Heart right ventricle (tissue), 16 donors: ENCODE data around the gene CHAC1. TPM values are rescaled to one million over a fixed set of nuclear protein-coding genes. Genes with fewer than 3 reads are reported as not detected.

ENCODE experiments used
- ATAC-seq, 8 donors: fragments of 200-7000 bp; cut with Tn5 transposase; one replicate each; pipeline ENCODE4 v1.9.1; 2020; ENCODE audit warnings: mild to moderate bottlenecking in 8 of 8, moderate library complexity in 8 of 8, moderate number of reproducible peaks in 1 of 8
- DNase-seq, 2 donors: peaks; one replicate each; pipeline ENCODE4 v3.0.0-alpha.2; 2020
- H3K27ac ChIP-seq, 10 donors: fragments of 200-600 bp; sonication (generic) in 2 of 10; one replicate each; pipeline versions ENCODE4 v1.5.0 to v1.8.0; 2020 to 2022; ENCODE audit warnings: mild to moderate bottlenecking in 3 of 10
- H3K27me3 ChIP-seq, 7 donors: fragments of 200-600 bp; one replicate each; pipeline ENCODE4 v1.8.0; 2021 to 2022; ENCODE audit warnings: mild to moderate bottlenecking in 2 of 7
- H3K36me3 ChIP-seq, 9 donors: fragments of 200-600 bp; sonication (generic) in 1 of 9; one replicate each; pipeline versions ENCODE4 v1.5.0 to v1.8.0; 2020 to 2022; ENCODE audit warnings: mild to moderate bottlenecking in 2 of 9
- H3K4me1 ChIP-seq, 9 donors: fragments of 200-600 bp; sonication (generic) in 1 of 9; one replicate each; pipeline versions ENCODE4 v1.5.0 to v1.8.0; 2020 to 2022; ENCODE audit warnings: mild to moderate bottlenecking in 4 of 9
- H3K4me3 ChIP-seq, 10 donors: fragments of 200-600 bp; sonication (generic) in 2 of 10; one replicate each; pipeline versions ENCODE4 v1.5.0 to v1.8.0; 2020 to 2022; ENCODE audit warnings: mild to moderate bottlenecking in 7 of 10, moderate library complexity in 2 of 10
- H3K9me3 ChIP-seq, 11 donors: fragments of 200-600 bp in 10 of 11; sonication (generic) in 2 of 11; one replicate each; pipeline versions ENCODE4 v1.5.0 to v1.8.0; 2013 to 2022; ENCODE audit warnings: mild to moderate bottlenecking in 2 of 11, control low read depth in 1 of 11, moderate library complexity in 1 of 11
- WGBS, 2 donors: extraction: QIAGEN DNeasy Blood & Tissue Kit; methylation state at CpG; one replicate each; pipeline ENCODE4 v1.1.7; 2013; ENCODE audit warnings: inconsistent platforms in 1 of 2; 5-methylcytosine and 5-hydroxymethylcytosine counted together
- intact Hi-C, 10 donors: fragments of 100-400 bp; cut with DNase I; formaldehyde crosslinking; loops; one replicate each; pipeline versions ENCODE4 v1.11.1 to v1.14.2; 2022
- polyA plus RNA-seq, 2 donors: library from polyadenylated mRNA; stranded (reverse); fragments of 200-250 nt; gene quantifications; one replicate each; pipeline ENCODE4 v1.2.3, GENCODE V29; 2013
- total RNA-seq, 10 donors: library from RNA; stranded (reverse); fragmentation: NEBNext Ultra II Directional in 3 of 10; extraction: Animal tissue kit (Norgen Biotek cat#: 25700) in 3 of 10; gene quantifications; one replicate each; pipeline versions ENCODE4 v1.2.1 to v1.2.4, GENCODE V29; 2021 to 2023
- TF ChIP-seq, protein P1 (sequence below), 9 donors: fragments of 200-600 bp; sonication (generic) in 2 of 9; IDR thresholded peaks; one replicate each; pipeline versions ENCODE4 v1.5.0 to v1.8.0; 2021 to 2022; ENCODE audit warnings: antibody characterized with exemption in 9 of 9, mild to moderate bottlenecking in 5 of 9, moderate library complexity in 1 of 9
- donor health status: Arrhythmogenic right ventricular cardiomyopathy.
- donor health status: ischemic (EF 13 %, LVEDD 7.1; RV severe dilation, severe dysfunction).
- donor health status: healthy with polysubstance abuse.
- donor health status: DM: no; HTN: yes; CAD: no.
- donor health status: DM: no; HTN: no; CAD: no.
- donor health status: ischemic (EF 25% LVEDD 6.9; RV normal size, moderate dysfunction).
- donor health status: ischemic (EF 25% LVEDD 5.7; RV mildly dilated, moderate dysfunction).
- donor health status: healthy.
- donor health status: DM: yes; HTN: yes; CAD: no.
- donor health status: Ischemic cardiomyopathy.
- donor health status: ischemic (EF 35%, LVEDD 5.7; RV mildly dilated, moderate dysfunction).
- donor health status: nonischemic (EF 11% LVEDD 7.7; RV severe dilation, severe dysfunction).
- donor health status: DM: yes; HTN: yes; CAD: no.
- donor health status: PGD.
- donor health status: ischemic (EF 29% LVEDD 5.4; RV normal size, mild dysfunction).
- donor health status: nonischemic (EF 23%, LVEDD 6.1; RV moderate dilation, normal function).

CHAC1 gene
- total and polyA plus RNA-seq, 12 donors = 0.31 to 7.6 (median 1.7) TPM

DNA sequence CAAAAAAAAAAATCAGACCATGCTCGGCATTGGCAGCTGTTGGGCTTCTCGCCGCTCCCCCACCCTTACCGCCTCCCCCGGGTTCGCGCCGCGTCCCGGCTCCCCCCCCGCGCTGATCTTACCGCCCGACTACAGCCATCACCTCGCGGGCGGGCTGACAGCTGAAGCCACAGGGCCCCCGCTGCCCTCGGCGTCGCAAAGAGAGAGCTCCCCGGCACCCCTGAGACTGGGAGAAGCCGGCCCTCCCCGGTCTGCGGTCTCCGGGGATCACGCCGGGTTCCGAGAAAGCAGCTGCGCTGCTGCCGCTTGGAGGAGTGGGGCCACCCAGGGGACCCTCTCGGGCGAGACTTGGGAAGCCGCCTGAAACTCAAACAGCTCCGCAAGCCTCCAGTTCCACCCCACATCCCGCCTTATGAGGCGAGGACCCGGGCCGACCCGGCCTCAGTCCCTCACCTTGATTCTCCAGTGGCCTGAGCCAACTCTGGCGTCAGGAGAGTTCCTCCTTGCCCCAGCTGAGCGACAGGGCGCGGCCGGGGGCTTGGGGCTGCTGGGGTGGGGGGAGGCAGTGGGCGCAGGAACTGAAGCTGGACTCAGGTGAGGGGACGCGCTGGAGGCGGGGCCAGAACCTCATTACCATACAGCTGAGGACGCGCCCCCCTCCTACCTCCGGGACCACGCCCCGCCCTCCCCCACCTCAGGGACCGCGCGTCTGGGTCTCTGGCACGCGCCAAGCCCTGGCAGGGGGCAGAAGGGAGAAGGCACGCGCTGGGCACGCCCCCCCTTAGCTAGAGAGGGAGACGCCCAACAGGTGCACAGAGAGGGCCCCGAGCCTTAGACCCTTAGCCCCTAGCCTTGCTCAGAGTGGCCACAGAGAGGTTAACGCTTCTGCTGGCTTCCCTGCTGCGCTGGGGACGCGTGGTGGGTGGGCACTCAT, 25.1 kb upstream of the CHAC1 start:
- ATAC-seq (peak in 6 of 8 donors; percentile 1 to 33 (median 12)), DNase-seq (no peak)
- H3K9me3 ChIP-seq = no peaks in the 10 kb centered on the region
- peaks cover 0 to 24% (median 0%) of the 10 kb centered on the region in 9 donors for H3K36me3 ChIP-seq
- 1 to 2% methylated on average over 68 of the region's 68 CpGs for WGBS, 2 donors
- H3K4me3 ChIP-seq = peak overlapping the region; percentile 55 to 96 (median 74)
- TF ChIP-seq, protein P1, sequence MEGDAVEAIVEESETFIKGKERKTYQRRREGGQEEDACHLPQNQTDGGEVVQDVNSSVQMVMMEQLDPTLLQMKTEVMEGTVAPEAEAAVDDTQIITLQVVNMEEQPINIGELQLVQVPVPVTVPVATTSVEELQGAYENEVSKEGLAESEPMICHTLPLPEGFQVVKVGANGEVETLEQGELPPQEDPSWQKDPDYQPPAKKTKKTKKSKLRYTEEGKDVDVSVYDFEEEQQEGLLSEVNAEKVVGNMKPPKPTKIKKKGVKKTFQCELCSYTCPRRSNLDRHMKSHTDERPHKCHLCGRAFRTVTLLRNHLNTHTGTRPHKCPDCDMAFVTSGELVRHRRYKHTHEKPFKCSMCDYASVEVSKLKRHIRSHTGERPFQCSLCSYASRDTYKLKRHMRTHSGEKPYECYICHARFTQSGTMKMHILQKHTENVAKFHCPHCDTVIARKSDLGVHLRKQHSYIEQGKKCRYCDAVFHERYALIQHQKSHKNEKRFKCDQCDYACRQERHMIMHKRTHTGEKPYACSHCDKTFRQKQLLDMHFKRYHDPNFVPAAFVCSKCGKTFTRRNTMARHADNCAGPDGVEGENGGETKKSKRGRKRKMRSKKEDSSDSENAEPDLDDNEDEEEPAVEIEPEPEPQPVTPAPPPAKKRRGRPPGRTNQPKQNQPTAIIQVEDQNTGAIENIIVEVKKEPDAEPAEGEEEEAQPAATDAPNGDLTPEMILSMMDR (IDR thresholded peaks at IDR 0.05) = no peak
- intact Hi-C loops = loop anchor here in 1 of 10 donors (2.0 kb wide), 1 partner anchor 21 kb away; no protein-coding TSS in a partner anchor
- peaks cover 15 to 70% (median 58%) of the 10 kb centered on the region in 9 donors for H3K4me1 ChIP-seq
- H3K27ac ChIP-seq = peak overlapping the region in 9 of 10 donors; percentile 15 to 96 (median 52)
- H3K27me3 ChIP-seq = peaks cover 5 to 92% (median 33%) of the 10 kb centered on the region in 7 donors

DNA sequence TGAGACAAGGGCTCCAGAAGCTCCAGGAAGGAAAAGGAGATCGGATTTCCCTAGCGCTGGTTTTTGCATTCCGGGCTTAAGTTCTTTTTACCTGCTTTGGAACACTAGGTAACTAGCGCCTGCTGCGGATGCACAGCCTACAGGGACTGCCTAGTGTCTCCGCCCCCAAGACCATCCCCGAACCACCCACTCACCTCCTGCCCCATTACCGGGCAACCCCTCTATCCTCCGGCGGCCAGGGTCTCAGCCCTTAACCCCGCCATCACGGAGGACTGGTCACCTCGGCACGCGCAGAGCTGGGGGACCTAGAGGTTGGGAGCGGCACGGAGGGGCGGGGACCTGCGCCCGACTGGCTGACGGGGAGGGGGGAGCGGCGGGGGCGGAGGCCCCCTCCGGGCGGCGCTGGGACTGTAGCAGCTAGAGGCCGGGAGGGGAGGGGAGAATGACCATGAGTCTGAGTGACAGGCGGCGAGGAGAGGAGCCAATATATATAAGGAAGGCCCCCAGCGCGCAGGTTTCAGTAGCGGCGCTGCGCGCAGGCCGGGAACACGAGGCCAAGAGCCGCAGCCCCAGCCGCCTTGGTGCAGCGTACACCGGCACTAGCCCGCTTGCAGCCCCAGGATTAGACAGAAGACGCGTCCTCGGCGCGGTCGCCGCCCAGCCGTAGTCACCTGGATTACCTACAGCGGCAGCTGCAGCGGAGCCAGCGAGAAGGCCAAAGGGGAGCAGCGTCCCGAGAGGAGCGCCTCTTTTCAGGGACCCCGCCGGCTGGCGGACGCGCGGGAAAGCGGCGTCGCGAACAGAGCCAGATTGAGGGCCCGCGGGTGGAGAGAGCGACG, 24.2 kb upstream of the CHAC1 start, which contains the start of gene DLL4:
DLL4 (plus strand) TSS at position 520 of the 839 bp plus-strand sequence. CDS start 329 bp downstream, outside the sequence.
- H3K27me3 ChIP-seq = peaks cover 5 to 93% (median 33%) of the 10 kb centered on the region in 7 donors

DNA sequence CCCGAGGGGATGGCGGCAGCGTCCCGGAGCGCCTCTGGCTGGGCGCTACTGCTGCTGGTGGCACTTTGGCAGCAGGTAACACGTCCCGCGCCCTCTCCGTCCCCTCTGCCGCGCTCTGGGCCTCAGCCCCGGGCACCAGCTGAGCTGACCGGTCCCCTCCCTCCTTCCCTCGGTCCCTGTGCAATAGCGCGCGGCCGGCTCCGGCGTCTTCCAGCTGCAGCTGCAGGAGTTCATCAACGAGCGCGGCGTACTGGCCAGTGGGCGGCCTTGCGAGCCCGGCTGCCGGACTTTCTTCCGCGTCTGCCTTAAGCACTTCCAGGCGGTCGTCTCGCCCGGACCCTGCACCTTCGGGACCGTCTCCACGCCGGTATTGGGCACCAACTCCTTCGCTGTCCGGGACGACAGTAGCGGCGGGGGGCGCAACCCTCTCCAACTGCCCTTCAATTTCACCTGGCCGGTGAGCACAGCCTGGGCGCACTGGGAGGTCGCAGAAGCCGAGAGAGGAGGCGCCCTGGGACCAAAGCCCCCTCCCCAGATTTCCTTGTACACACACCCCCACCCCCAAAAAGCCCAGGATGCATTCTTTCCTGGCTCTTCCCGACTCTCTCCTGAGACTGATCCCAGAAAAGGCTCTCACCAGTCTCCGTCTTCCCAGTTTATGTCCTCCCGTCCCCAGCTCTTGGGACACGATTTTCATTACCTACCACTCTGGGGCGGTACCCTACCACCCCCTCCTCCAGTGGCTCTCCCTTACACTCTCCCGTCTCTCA, 23.4 kb upstream of the CHAC1 start:
- H3K4me1 ChIP-seq = peaks cover 15 to 85% (median 68%) of the 10 kb centered on the region in 9 donors
- H3K4me3 ChIP-seq = peak overlapping the region; percentile 55 to 96 (median 74)
- H3K9me3 ChIP-seq = no peaks in the 10 kb centered on the region
- 1% methylated on average over 49 to 56 of the region's 56 CpGs for WGBS, 2 donors
- H3K36me3 ChIP-seq = peaks cover 0 to 39% (median 0%) of the 10 kb centered on the region in 9 donors
- ATAC-seq (peak; percentile 25 to 48 (median 30)), DNase-seq (peak in 1 of 2 donors; percentile 62)
- peaks cover 5 to 85% (median 33%) of the 10 kb centered on the region in 7 donors for H3K27me3 ChIP-seq
- TF ChIP-seq, protein P1 (IDR thresholded peaks at IDR 0.05) = no peak
- intact Hi-C loops = loop anchor here in 6 of 10 donors (1.0 to 2.0 kb wide), 2 partner anchors 23 kb away; no protein-coding TSS in a partner anchor
- peak overlapping the region; percentile 77 to 96 (median 83) for H3K27ac ChIP-seq

More for the DNA sequence above, 24.2 kb upstream of the CHAC1 start, which contains the start of gene DLL4:
- DNase-seq (peak; percentile 72 to 89), ATAC-seq (peak; percentile 61 to 86 (median 77))
- intact Hi-C loops = loop anchor here in 1 of 10 donors (2.0 kb wide), 1 partner anchor 22 kb away; no protein-coding TSS in a partner anchor
- peaks cover 0 to 31% (median 0%) of the 10 kb centered on the region in 9 donors for H3K36me3 ChIP-seq
- H3K9me3 ChIP-seq = no peaks in the 10 kb centered on the region
- TF ChIP-seq, protein P1 (IDR thresholded peaks at IDR 0.05) = no peak
- 1% methylated on average over 69 to 71 of the region's 71 CpGs for WGBS, 2 donors
- peaks cover 15 to 77% (median 66%) of the 10 kb centered on the region in 9 donors for H3K4me1 ChIP-seq
- peak within 1 kb of the TSS; percentile 55 to 96 (median 74) for H3K4me3 ChIP-seq
- peak within 1 kb of the TSS; percentile 77 to 96 (median 83) for H3K27ac ChIP-seq
